Karpas-422 (cell line): ENCODE results near the gene ZNF683. TPM values are rescaled to one million over a fixed set of nuclear protein-coding genes. Genes with fewer than 3 reads are reported as not detected.

ENCODE experiments used
- total RNA-seq: library from RNA; depleted of rRNA; stranded (reverse); fragments of >200 nt; shearing (Covaris generic); gene quantifications from 2 replicates; pipeline ENCODE4 v1.2.3, GENCODE V29; 2014; ENCODE audit warnings: low replicate concordance; rRNA removed

ZNF683 gene
- total RNA-seq, 1 experiment from 2014 or later: not detected

Other genes starting within 250 kb of the ZNF683 start
- gene FAM110D, start 213.7 kb downstream of the ZNF683 start, total RNA-seq: not detected in 2 replicates
- not detected in 2 replicates for gene C1orf232, start 203.8 kb downstream of the ZNF683 start, total RNA-seq
- 58.5 and 133 TPM in 2 replicates for gene ZNF593, start 202.8 kb downstream of the ZNF683 start, total RNA-seq
- gene ZNF593OS, start 200.9 kb downstream of the ZNF683 start, total RNA-seq: 0.18 TPM in 1 of 2 replicates, not detected in the other
- gene CNKSR1, start 195.3 kb downstream of the ZNF683 start, total RNA-seq: 0.29 and 1.5 TPM in 2 replicates
- gene CATSPER4, start 182.1 kb downstream of the ZNF683 start, total RNA-seq: not detected in 2 replicates
- 23.8 and 31.5 TPM in 2 replicates for gene CEP85, start 138.6 kb downstream of the ZNF683 start, total RNA-seq
- 108 and 143 TPM in 2 replicates for gene SH3BGRL3, start 92.7 kb downstream of the ZNF683 start, total RNA-seq
- gene UBXN11, start 66.1 kb downstream of the ZNF683 start, total RNA-seq: 20.7 and 56.0 TPM in 2 replicates
- 614 and 735 TPM in 2 replicates for gene CD52, start 54.8 kb downstream of the ZNF683 start, total RNA-seq
- gene CRYBG2, start 18.6 kb downstream of the ZNF683 start, total RNA-seq: 1.3 TPM in 1 of 2 replicates, not detected in the other
- gene LIN28A, start 38.1 kb upstream of the ZNF683 start, total RNA-seq: 0.04 TPM in 1 of 2 replicates, not detected in the other
- 17.0 and 31.1 TPM in 2 replicates for gene DHDDS, start 59.6 kb upstream of the ZNF683 start, total RNA-seq
- gene HMGN2, start 99.7 kb upstream of the ZNF683 start, total RNA-seq: 407 and 515 TPM in 2 replicates
- 85.3 and 106 TPM in 2 replicates for gene RPS6KA1, start 157.0 kb upstream of the ZNF683 start, total RNA-seq